GM12892 (cell line): ENCODE results near the gene STON1.
"Not testable (repeated sequence)": the region's sequence is repeated elsewhere in the genome, so short reads cannot be mapped to it uniquely, and the experiment has no call there.

ENCODE experiments used
- POLR2A ChIP-seq: IDR thresholded peaks from 2 replicates; pipeline ENCODE4 v1.6.1; 2011; ENCODE audit warnings: low read depth, low read length, control low read depth
- POLR2AphosphoS5 ChIP-seq: IDR thresholded peaks from 2 replicates; pipeline ENCODE4 v1.6.1; 2011; ENCODE audit warnings: low read depth, low read length, control low read depth
- TAF1 ChIP-seq: IDR thresholded peaks from 2 replicates; pipeline ENCODE4 v1.6.1; 2011; ENCODE audit warnings: low read depth, mild to moderate bottlenecking, control low read depth, low read length, borderline replicate concordance

DNA sequence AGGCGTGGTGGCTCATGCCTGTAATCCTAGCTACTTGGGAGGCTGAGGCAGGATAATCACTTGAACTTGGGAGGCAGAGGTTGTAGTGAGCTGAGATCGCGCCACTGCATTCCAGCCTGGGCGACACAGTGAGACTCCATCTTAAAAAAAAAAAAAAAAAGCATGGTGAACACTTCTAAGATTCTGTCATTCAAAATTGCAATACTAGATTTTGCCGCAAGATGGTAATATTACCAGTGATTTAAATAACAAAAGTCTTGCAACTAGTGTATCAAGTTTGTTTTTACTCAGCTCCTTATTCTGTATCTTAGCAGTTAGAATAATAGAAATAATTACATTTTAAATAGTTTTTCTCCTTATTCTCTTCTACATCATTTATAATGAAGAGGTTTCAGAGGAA lies 92.7 kb downstream of the STON1 start:
- TF ChIP-seq POLR2A, POLR2AphosphoS5, TAF1: not testable (repeated sequence)
